H1 (cell line): ENCODE data around the gene ENTPD5. TPM values are rescaled to one million over a fixed set of nuclear protein-coding genes. Genes with fewer than 3 reads are reported as not detected.
"Not testable (repeated sequence)": the region's sequence is repeated elsewhere in the genome, so short reads cannot be mapped to it uniquely, and the experiment has no call there.

Experiments
- CTCF ChIA-PET: fragments of 300-600 bp; sonication (Branson Sonifier 250); formaldehyde crosslinking; loops from one replicate; lab custom pipeline; 2021; ENCODE audit not compliant: partially characterized antibody; lab: Charles Lee
- POLR2A ChIA-PET: fragments of 300-600 bp; sonication (Branson Sonifier 250); formaldehyde crosslinking; loops from one replicate; lab custom pipeline; 2021; ENCODE audit warnings: inconsistent platforms; ENCODE audit not compliant: partially characterized antibody; lab: Charles Lee
- DNase-seq, 2 experiments: peaks; one replicate each; pipeline versions ENCODE4 v3.0.0 to v3.0.0-alpha.2; 2010 to 2022; ENCODE audit warnings: low spot score in 2 of 2, low read depth in 1 of 2, mixed read lengths in 1 of 2
- FAIRE-seq: peaks from 2 replicates; lab custom pipeline; 2011; peaks lifted over from hg19 to GRCh38; lab: Jason Lieb, UNC
- H2AFZ ChIP-seq: 2 replicates; pipeline ENCODE4 v1.8.1; 2012; ENCODE audit warnings: low read length, inconsistent platforms
- H2AK5ac ChIP-seq: 2 replicates; pipeline ENCODE4 v1.6.1; 2013; ENCODE audit warnings: low read depth, low read length
- H2BK120ac ChIP-seq: replicated peaks from 2 replicates; pipeline ENCODE3; 2013; ENCODE audit warnings: low read depth, low read length, inconsistent platforms
- H2BK12ac ChIP-seq: 2 replicates; pipeline ENCODE4 v1.6.1; 2013; ENCODE audit warnings: low read depth, low read length
- H2BK15ac ChIP-seq: 2 replicates; pipeline ENCODE4 v1.6.1; 2013; ENCODE audit warnings: low read length
- H2BK20ac ChIP-seq: 2 replicates; pipeline ENCODE4 v1.6.1; 2013; ENCODE audit warnings: low read length
- H2BK5ac ChIP-seq: 2 replicates; pipeline ENCODE4 v1.6.1; 2013; ENCODE audit warnings: low read depth, low read length
- H3K14ac ChIP-seq: 2 replicates; pipeline ENCODE4 v1.6.1; 2013; ENCODE audit warnings: inconsistent platforms; ENCODE audit not compliant: insufficient read length
- H3K18ac ChIP-seq: 2 replicates; pipeline ENCODE4 v1.6.1; 2013; ENCODE audit warnings: low read length; ENCODE audit errors: extremely low read depth
- H3K23ac ChIP-seq: 2 replicates; pipeline ENCODE4 v1.6.1; 2013; ENCODE audit warnings: inconsistent platforms; ENCODE audit not compliant: insufficient read length
- H3K23me2 ChIP-seq: 2 replicates; pipeline ENCODE4 v1.6.1; 2013; ENCODE audit warnings: low read depth, low read length
- H3K27ac ChIP-seq: 2 replicates; pipeline ENCODE4 v1.6.1; 2011; ENCODE audit warnings: low read depth, low read length, inconsistent platforms
- H3K27me3 ChIP-seq, 4 experiments: replicated peaks in 1 of 4; 1 replicate in 1 of 4; 2 replicates in 3 of 4; pipeline versions ENCODE4 v1.6.1 to v1.8.1; 2011 to 2013; ENCODE audit warnings: low read length in 3 of 4, mild to moderate bottlenecking in 3 of 4, inconsistent platforms in 2 of 4, mixed read lengths in 2 of 4, moderate library complexity in 1 of 4; ENCODE audit not compliant: control insufficient read depth in 3 of 4, insufficient read depth in 3 of 4; ENCODE audit errors: extremely low read depth in 1 of 4
- H3K36me3 ChIP-seq, 4 experiments: 2 replicates each; pipeline versions ENCODE4 v1.6.1 to v1.8.1; 2011 to 2013; ENCODE audit warnings: mild to moderate bottlenecking in 4 of 4, low read length in 3 of 4, moderate library complexity in 2 of 4, control low read depth in 1 of 4, inconsistent platforms in 1 of 4; ENCODE audit not compliant: insufficient read depth in 4 of 4, control insufficient read depth in 2 of 4
- H3K4ac ChIP-seq: replicated peaks from 2 replicates; pipeline ENCODE3; 2013; ENCODE audit warnings: low read length, low read depth, mixed read lengths, inconsistent platforms; ENCODE audit not compliant: insufficient read length
- H3K4me1 ChIP-seq, 4 experiments: replicated peaks in 1 of 4; 1 replicate in 1 of 4; 2 replicates in 3 of 4; pipeline versions ENCODE4 v1.6.1 to v1.8.1; 2011 to 2013; ENCODE audit warnings: low read length in 3 of 4, inconsistent platforms in 2 of 4, mixed read lengths in 1 of 4; ENCODE audit not compliant: insufficient read depth in 4 of 4, control insufficient read depth in 3 of 4
- H3K4me2 ChIP-seq, 2 experiments: 2 replicates each; pipeline versions ENCODE4 v1.6.1 to v1.8.1; 2011 to 2013; ENCODE audit warnings: low read depth in 2 of 2, low read length in 2 of 2, control low read depth in 1 of 2, inconsistent platforms in 1 of 2, mild to moderate bottlenecking in 1 of 2; ENCODE audit not compliant: insufficient read depth in 1 of 2
- H3K4me3 ChIP-seq, 4 experiments: fragments of 200-600, 300-600 bp in 1 of 4; sonication (generic), shearing (Covaris generic), sonication (Bioruptor Twin) in 1 of 4; 2 replicates each; pipeline versions ENCODE4 v1.5.1 to v1.8.1; 2011 to 2016; ENCODE audit warnings: low read length in 4 of 4, low read depth in 3 of 4, control low read depth in 2 of 4, inconsistent platforms in 2 of 4, mild to moderate bottlenecking in 2 of 4, mixed read lengths in 1 of 4, moderate library complexity in 1 of 4; ENCODE audit not compliant: insufficient read depth in 2 of 4; ENCODE audit errors: extremely low read depth in 1 of 4
- H3K56ac ChIP-seq: replicated peaks from 2 replicates; pipeline ENCODE3; 2013; ENCODE audit warnings: low read depth, mild to moderate bottlenecking, mixed read lengths, low read length, inconsistent platforms; ENCODE audit not compliant: insufficient read length
- H3K79me1 ChIP-seq: 2 replicates; pipeline ENCODE4 v1.6.1; 2013; ENCODE audit warnings: low read depth, low read length, control low read depth
- H3K79me2 ChIP-seq, 2 experiments: 2 replicates each; pipeline versions ENCODE4 v1.6.1 to v1.8.1; 2012 to 2013; ENCODE audit warnings: low read length in 2 of 2, mild to moderate bottlenecking in 2 of 2, inconsistent platforms in 1 of 2; ENCODE audit not compliant: insufficient read depth in 2 of 2, control insufficient read depth in 1 of 2
- H3K9ac ChIP-seq, 4 experiments: replicated peaks in 1 of 4; 1 replicate in 1 of 4; 2 replicates in 3 of 4; pipeline versions ENCODE4 v1.6.1 to v1.8.1; 2011 to 2013; ENCODE audit warnings: low read depth in 3 of 4, low read length in 3 of 4, control low read depth in 2 of 4, mild to moderate bottlenecking in 2 of 4, moderate library complexity in 2 of 4, inconsistent platforms in 1 of 4; ENCODE audit errors: extremely low read depth in 1 of 4
- H3K9me3 ChIP-seq, 2 experiments: 2 replicates each; pipeline versions ENCODE4 v1.6.1 to v1.8.1; 2012 to 2013; ENCODE audit warnings: mild to moderate bottlenecking in 2 of 2, moderate library complexity in 2 of 2, control low read depth in 1 of 2, inconsistent platforms in 1 of 2, low read depth in 1 of 2, low read length in 1 of 2, mixed read lengths in 1 of 2; ENCODE audit not compliant: insufficient read depth in 2 of 2
- H4K20me1 ChIP-seq, 2 experiments: replicated peaks in 1 of 2; 2 replicates each; pipeline versions ENCODE3 to v1.8.1; 2011 to 2013; ENCODE audit warnings: inconsistent platforms in 2 of 2, low read length in 2 of 2, mild to moderate bottlenecking in 1 of 2; ENCODE audit not compliant: insufficient read depth in 2 of 2, control insufficient read depth in 1 of 2
- H4K5ac ChIP-seq: 2 replicates; pipeline ENCODE4 v1.6.1; 2013; ENCODE audit warnings: low read length, low read depth, mixed read lengths, inconsistent platforms; ENCODE audit not compliant: insufficient read length
- H4K8ac ChIP-seq: 2 replicates; pipeline ENCODE4 v1.8.0; 2013; ENCODE audit warnings: mild to moderate bottlenecking, moderate library complexity, low read length, inconsistent platforms; ENCODE audit not compliant: insufficient read depth; ENCODE audit errors: extremely low read depth
- H4K91ac ChIP-seq: replicated peaks from 2 replicates; pipeline ENCODE3; 2013; ENCODE audit warnings: low read length, mixed read lengths, inconsistent platforms; ENCODE audit not compliant: insufficient read length
- WGBS, 2 experiments: shearing (Covaris generic) in 1 of 2; methylation state at CpG; one replicate each; pipeline versions ENCODE4 v1.1.6 to v1.1.7; 2013 to 2015; ENCODE audit warnings: low lambda C conversion rate in 2 of 2, mixed read lengths in 2 of 2, inconsistent platforms in 1 of 2, low coverage in 1 of 2, missing lambda C conversion rate in 1 of 2; ENCODE audit not compliant: insufficient replicate concordance in 2 of 2, insufficient coverage in 1 of 2, insufficient read length in 1 of 2; ENCODE audit errors: extremely low coverage in 1 of 2, missing lambda C conversion rate in 1 of 2; 5-methylcytosine and 5-hydroxymethylcytosine counted together
- polyA plus RNA-seq, 7 experiments: library from polyadenylated mRNA; depleted of rRNA in 3 of 7; stranded (reverse) in 5 of 7; unstranded in 2 of 7; fragments of >200 nt in 5 of 7; fragments of 200-250 nt in 2 of 7; gene quantifications; 1 replicate in 5 of 7; 2 replicates in 1 of 7; 4 replicates in 1 of 7; pipeline versions ENCODE4 v1.2.1 to v1.2.3, GENCODE V29; 2011 to 2013; ENCODE audit warnings: missing spikeins in 2 of 7, mixed read lengths in 2 of 7
- total RNA-seq: library from RNA; stranded (reverse); fragmentation: NEBNext Ultra II Directional; extraction: Animal tissue kit (Norgen Biotek cat#: 25700); gene quantifications from 2 replicates; pipeline ENCODE4 v1.2.1, GENCODE V29; 2021

The ENTPD5 gene
- total and polyA plus RNA-seq, 2 of the 8 experiments (the other 6 are each of a cell fraction or from before 2014, with no cell fraction given) = 5.0 to 6.5 TPM

DNA sequence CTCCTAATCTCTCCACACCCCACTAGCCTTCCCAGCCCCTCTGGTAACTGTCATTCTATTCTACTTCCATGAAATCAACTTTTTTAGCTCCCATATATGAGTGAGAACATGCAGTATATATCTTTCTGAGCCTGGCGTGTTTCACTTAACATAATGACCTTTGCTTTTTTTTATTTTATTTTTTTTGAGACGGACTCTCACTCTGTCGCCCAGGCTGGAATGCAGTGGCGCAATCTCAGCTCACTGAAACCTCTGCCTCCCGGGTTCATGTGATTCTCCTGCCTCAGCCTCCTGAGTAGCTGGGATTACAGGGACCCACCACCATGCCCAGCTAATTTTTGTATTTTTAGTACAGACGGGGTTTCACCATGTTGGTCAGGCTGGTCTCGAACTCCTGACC is 30.4 kb downstream of the ENTPD5 start:
- FAIRE-seq, H3K79me1 ChIP-seq: not testable (repeated sequence)

More for the DNA sequence above, 30.4 kb downstream of the ENTPD5 start:
- H3K14ac ChIP-seq, H3K56ac ChIP-seq, POLR2A ChIA-PET, H3K4me1 ChIP-seq, H4K5ac ChIP-seq, H3K9me3 ChIP-seq, H2BK20ac ChIP-seq, H3K4ac ChIP-seq, H3K27ac ChIP-seq, H3K27me3 ChIP-seq, H2BK120ac ChIP-seq, H3K23ac ChIP-seq, DNase-seq, H4K20me1 ChIP-seq, H4K8ac ChIP-seq, H3K23me2 ChIP-seq, H2BK12ac ChIP-seq, H3K4me3 ChIP-seq, H2BK15ac ChIP-seq, H3K9ac ChIP-seq, H2BK5ac ChIP-seq, H2AK5ac ChIP-seq, H3K18ac ChIP-seq, H3K79me2 ChIP-seq, H3K4me2 ChIP-seq, H4K91ac ChIP-seq, H3K36me3 ChIP-seq, H2AFZ ChIP-seq: not testable (repeated sequence)
- CTCF ChIA-PET = interaction anchor here (0.6 to 1.1 kb wide), 3 partner anchors 15 to 41 kb away, joined by 3 to 5 read pairs (median 4); no protein-coding TSS in a partner anchor
- WGBS, 2 experiments = 94% methylated on average over 6 of the region's 7 CpGs; no CpG with 5 or more reads in 1 of the 2 experiments
